H54 (cell line): ENCODE measurements around the gene GIGYF2.

Experiments used
- DNase-seq: peaks from one replicate; pipeline ENCODE4 v3.0.0; 2011; ENCODE audit warnings: low spot score, mixed read lengths; ENCODE audit not compliant: insufficient read length
- FAIRE-seq: peaks from 3 replicates; lab custom pipeline; 2011; peaks lifted over from hg19 to GRCh38; lab: Jason Lieb, UNC
- POLR2A ChIP-seq: IDR thresholded peaks from 2 replicates; pipeline ENCODE4 v1.6.1; 2011; ENCODE audit warnings: low read depth, mild to moderate bottlenecking, low read length

Gene GIGYF2

GRCh38 chr2:232860593-232861241, 163.6 kb downstream of the GIGYF2 start:
- FAIRE-seq (no peak), DNase-seq (no peak)
- TF ChIP-seq POLR2A: no peak

- no peak for TF ChIP-seq POLR2A
- FAIRE-seq (no peak), DNase-seq (no peak)
Observed at GRCh38 chr2:232861353-232861752, 164.2 kb downstream of the GIGYF2 start.

GRCh38 chr2:232863996-232864395, 166.9 kb downstream of the GIGYF2 start:
- no peak for TF ChIP-seq POLR2A
- DNase-seq: no peak
- no peak for FAIRE-seq

GRCh38 chr2:232865165-232865564, 168.0 kb downstream of the GIGYF2 start:
- TF ChIP-seq POLR2A: no peak
- no peak for FAIRE-seq
- no peak for DNase-seq

GRCh38 chr2:232866104-232866503, 169.0 kb downstream of the GIGYF2 start:
- no peak for TF ChIP-seq POLR2A
- DNase-seq (no peak), FAIRE-seq (no peak)

- TF ChIP-seq POLR2A: no peak
- DNase-seq (no peak), FAIRE-seq (no peak)
Observed at GRCh38 chr2:232869138-232870017, 172.2 kb downstream of the GIGYF2 start.

- DNase-seq (no peak), FAIRE-seq (no peak)
- TF ChIP-seq POLR2A: no peak
Observed at GRCh38 chr2:232870018-232870765, 173.1 kb downstream of the GIGYF2 start, which contains the start of gene SNORC. Gene SNORC, plus strand, starts transcription at chr2:232870264. Its CDS starts 78 bp downstream, at chr2:232870342.

GRCh38 chr2:232870766-232871371, 173.7 kb downstream of the GIGYF2 start:
- DNase-seq: no peak
- TF ChIP-seq POLR2A: no peak
- no peak for FAIRE-seq

GRCh38 chr2:232871418-232871834, 174.3 kb downstream of the GIGYF2 start:
- FAIRE-seq: no peak

GRCh38 chr2:232871835-232872736, 175.0 kb downstream of the GIGYF2 start:
- FAIRE-seq: no peak
- DNase-seq: no peak
- no peak for TF ChIP-seq POLR2A

More at GRCh38 chr2:232871418-232871834, 174.3 kb downstream of the GIGYF2 start:
- no peak for DNase-seq
- TF ChIP-seq POLR2A: no peak

GRCh38 chr2:232872826-232873225, 175.7 kb downstream of the GIGYF2 start:
- no peak for TF ChIP-seq POLR2A
- FAIRE-seq: no peak
- no peak for DNase-seq

- FAIRE-seq: no peak
- DNase-seq: no peak
- TF ChIP-seq POLR2A: no peak
Observed at GRCh38 chr2:232873292-232873908, 176.3 kb downstream of the GIGYF2 start.
